ENCODE results near the gene WDR83.
"Not testable (repeated sequence)": the region's sequence is repeated elsewhere in the genome, so short reads cannot be mapped to it uniquely, and the experiment has no call there.

WDR83 gene

GRCh38 chr19:12668346-12668745 is 1.7 kb downstream of the WDR83 start:
- Histone ChIP-seq H3K4me1 (ENCODE audit: insufficient read depth, low read length) (no peaks in the 10 kb centered on the region), H3K9ac (ENCODE audit: low read depth, low read length) (peak overlapping the region; percentile 81), H3K36me3 (ENCODE audit: insufficient read depth, low read length) (no peaks in the 10 kb centered on the region; the same call in 1 of the 2 replicates), H3K9me3 (ENCODE audit: control insufficient read depth, insufficient read depth, low read length) (no peaks in the 10 kb centered on the region)

DNA sequence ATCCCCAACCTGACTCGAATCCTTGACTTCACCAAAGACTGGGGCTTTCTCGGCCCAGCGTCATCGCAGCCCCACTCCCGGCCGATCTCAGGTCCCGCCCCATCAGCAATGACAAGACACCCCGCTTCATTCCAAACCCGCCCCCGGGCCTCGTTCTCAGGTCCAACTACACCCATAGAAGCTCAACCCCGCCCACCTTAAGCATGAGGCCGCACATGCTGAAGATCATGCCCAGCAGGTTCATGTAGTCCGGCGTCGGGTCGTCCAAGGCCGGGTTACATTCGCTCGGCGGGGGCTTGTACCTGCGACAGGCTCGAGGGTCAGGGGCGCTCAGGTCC is 2.3 kb downstream of the WDR83 start:
- Histone ChIP-seq H3K36me3 (ENCODE audit: insufficient read depth, low read length) (no peaks in the 10 kb centered on the region), H3K4me1 (ENCODE audit: insufficient read depth, low read length) (no peaks in the 10 kb centered on the region), H3K9me3 (ENCODE audit: control insufficient read depth, insufficient read depth, low read length) (no peaks in the 10 kb centered on the region), H3K9ac (ENCODE audit: low read depth, low read length) (peak overlapping the region; percentile 81)

DNA sequence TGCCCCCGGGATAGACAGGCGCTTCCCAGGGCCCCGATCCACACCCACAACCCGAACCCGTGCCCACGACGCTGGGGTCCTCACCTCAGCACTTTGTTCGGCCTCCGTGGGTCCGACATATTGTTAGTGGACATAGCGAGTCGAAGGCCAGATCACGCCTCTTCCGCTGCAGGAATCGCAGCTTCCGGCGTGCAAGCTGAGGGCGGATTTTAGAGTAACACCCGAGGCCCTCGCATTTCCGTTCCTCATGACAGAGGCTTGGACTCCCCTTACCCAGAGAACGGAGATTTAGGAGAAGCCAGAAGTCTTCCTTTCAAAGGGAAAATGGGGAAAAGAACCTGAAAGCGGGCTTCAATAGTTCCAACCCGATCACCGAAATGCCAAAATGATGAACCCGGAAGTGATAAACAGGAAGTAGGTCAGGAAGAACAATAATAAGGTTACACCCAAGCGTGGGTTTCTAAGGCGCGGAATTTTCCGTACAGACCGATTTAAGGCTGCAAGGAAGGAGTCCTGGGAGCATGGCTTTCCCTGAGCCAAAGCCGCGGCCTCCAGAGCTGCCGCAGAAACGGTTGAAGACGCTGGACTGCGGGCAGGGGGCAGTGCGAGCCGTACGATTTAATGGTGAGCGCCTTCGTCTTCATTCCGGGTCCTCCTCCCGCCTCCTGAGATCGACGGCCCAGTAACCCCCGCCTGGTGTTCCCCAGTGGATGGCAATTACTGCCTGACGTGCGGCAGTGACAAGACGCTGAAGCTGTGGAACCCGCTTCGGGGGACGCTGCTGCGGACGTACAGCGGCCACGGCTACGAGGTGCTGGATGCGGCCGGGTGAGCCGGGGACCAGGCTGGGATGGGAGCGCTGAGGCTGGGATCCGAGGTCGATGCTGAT is 2.9 kb downstream of the WDR83 start:
- H3K4me1 ChIP-seq (ENCODE audit: insufficient read depth, low read length) = no peaks in the 10 kb centered on the region
- no peaks in the 10 kb centered on the region for H3K36me3 ChIP-seq (ENCODE audit: insufficient read depth, low read length)
- no peaks in the 10 kb centered on the region for H3K9me3 ChIP-seq (ENCODE audit: control insufficient read depth, insufficient read depth, low read length)
- peak overlapping the region; percentile 81 for H3K9ac ChIP-seq (ENCODE audit: low read depth, low read length)

DNA sequence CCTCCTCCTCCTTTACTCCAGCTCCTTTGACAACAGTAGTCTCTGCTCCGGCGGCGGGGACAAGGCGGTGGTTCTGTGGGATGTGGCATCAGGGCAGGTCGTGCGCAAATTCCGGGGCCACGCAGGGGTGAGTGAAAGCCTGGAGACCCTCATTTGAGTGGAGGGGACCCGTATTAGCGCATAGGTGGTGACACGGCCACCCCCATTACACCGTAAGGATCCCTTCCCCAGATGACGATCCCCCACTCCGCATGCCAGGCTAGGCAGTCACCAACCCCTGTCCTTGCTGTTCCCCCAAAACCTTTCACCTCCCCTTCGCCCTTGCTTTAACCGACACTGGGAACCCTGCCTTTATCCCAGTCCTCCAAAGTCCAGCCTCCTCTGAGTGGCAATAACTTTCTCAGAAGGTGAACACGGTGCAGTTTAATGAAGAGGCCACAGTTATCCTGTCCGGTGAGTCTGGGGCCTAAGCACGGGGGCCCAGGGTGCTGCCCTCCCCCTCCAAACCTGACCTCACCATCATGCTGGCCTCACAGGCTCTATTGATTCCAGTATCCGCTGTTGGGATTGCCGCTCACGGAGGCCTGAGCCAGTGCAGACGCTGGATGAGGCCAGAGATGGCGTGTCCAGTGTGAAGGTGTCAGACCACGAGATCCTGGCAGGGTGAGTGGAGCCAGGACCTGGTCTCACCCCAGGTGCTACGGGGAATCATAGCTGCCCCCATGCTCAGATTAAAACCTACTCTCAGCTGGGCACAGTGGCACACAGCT is 3.7 kb downstream of the WDR83 start:
- H3K36me3 ChIP-seq (ENCODE audit: insufficient read depth, low read length) = no peaks in the 10 kb centered on the region

DNA sequence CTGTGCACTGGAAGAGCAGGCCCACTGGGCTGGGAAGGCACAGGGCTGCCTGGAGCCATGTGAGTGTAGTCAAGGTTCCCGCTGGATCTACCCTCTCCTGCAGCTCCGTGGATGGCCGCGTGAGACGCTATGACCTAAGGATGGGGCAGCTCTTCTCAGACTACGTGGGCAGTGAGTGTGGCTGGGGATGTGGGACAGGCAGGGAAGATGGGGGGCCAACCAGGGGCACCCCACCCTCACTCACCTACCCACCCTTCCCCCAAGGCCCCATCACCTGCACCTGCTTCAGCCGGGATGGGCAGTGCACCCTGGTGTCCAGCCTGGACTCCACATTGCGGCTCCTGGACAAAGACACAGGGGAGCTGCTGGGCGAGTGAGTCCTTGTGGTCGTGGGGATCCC is 6.1 kb downstream of the WDR83 start:
- Histone ChIP-seq H3K4me1 (ENCODE audit: insufficient read depth, low read length) (no peaks in the 10 kb centered on the region), H3K36me3 (ENCODE audit: insufficient read depth, low read length) (no peaks in the 10 kb centered on the region), H3K9me3 (ENCODE audit: control insufficient read depth, insufficient read depth, low read length) (no peaks in the 10 kb centered on the region), H3K9ac (ENCODE audit: low read depth, low read length) (no peak overlapping the region)

More for the DNA sequence above, 3.7 kb downstream of the WDR83 start:
- Histone ChIP-seq H3K4me1 (ENCODE audit: insufficient read depth, low read length) (no peaks in the 10 kb centered on the region), H3K9me3 (ENCODE audit: control insufficient read depth, insufficient read depth, low read length) (no peaks in the 10 kb centered on the region), H3K9ac (ENCODE audit: low read depth, low read length) (peak overlapping the region; percentile 81)

DNA sequence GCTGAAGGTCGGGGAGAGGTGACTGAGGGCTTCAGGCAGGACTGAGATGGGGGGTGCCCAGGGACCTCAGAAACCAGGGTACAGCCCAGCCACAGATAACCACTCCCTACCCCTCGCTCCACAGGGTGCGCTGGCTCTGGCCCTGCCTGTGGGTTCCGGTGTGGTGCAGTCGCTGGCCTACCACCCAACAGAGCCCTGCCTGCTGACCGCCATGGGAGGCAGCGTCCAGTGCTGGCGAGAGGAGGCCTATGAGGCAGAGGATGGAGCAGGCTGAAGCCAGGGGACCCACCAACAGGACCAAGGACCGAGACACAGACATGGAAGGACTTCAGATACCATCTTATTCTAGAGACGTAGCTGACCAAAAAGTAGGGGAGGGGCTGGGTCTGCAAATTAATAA is 8.8 kb downstream of the WDR83 start:
- no peak overlapping the region for H3K9ac ChIP-seq (ENCODE audit: low read depth, low read length)
- H3K4me1 ChIP-seq (ENCODE audit: insufficient read depth, low read length) = no peaks in the 10 kb centered on the region
- no peaks in the 10 kb centered on the region for H3K9me3 ChIP-seq (ENCODE audit: control insufficient read depth, insufficient read depth, low read length)
- H3K36me3 ChIP-seq (ENCODE audit: insufficient read depth, low read length) = peaks cover 8% of the 10 kb centered on the region; the same call in 1 of the 2 replicates

DNA sequence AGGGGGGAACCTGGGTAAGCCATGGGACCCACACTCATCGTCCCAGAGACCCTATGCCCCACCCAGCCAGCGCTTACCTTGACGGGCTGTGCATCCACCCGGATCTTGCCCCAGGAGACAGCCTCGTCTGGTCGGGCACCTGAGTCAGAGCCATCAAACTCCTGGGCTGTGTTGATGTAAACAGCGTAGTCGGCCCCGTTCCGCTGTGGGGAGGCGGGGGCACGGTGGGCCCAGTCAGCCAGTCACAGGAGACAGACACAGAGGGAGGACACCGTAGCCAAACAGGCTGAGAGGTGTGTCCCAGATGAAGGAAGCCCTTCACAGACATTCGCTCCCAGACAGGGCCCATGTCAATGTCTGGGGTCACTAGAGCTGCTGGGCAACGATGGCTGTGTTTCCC is 9.3 kb downstream of the WDR83 start:
- Histone ChIP-seq H3K9me3 (ENCODE audit: control insufficient read depth, insufficient read depth, low read length) (no peaks in the 10 kb centered on the region), H3K36me3 (ENCODE audit: insufficient read depth, low read length) (peaks cover 8% of the 10 kb centered on the region; the same call in 1 of the 2 replicates), H3K4me1 (ENCODE audit: insufficient read depth, low read length) (no peaks in the 10 kb centered on the region), H3K9ac (ENCODE audit: low read depth, low read length) (no peak overlapping the region)

DNA sequence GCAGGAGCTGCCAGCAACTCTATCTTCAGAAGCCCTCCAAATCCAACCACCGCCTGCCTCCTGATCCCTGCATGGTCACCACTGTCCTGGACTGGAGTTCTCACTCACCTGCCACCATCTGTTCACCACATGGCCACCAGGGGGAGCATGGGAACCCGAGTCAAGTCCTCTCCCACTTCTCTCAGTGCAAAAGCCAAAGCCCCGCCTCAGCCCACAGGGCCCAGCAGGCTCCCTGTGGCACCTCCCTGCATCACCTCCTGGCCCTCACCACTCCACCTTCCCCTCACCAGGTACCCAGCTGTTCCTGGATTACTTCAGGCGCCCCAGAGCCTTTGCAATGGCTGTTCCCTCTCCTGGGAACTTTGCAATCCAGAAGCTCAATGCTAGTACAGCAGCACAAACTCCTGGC is 9.8 kb downstream of the WDR83 start:
- peaks cover 8% of the 10 kb centered on the region; the same call in 1 of the 2 replicates for H3K36me3 ChIP-seq (ENCODE audit: insufficient read depth, low read length)
- no peaks in the 10 kb centered on the region for H3K9me3 ChIP-seq (ENCODE audit: control insufficient read depth, insufficient read depth, low read length)
- H3K4me1 ChIP-seq (ENCODE audit: insufficient read depth, low read length) = no peaks in the 10 kb centered on the region
- H3K9ac ChIP-seq (ENCODE audit: low read depth, low read length) = no peak overlapping the region

DNA sequence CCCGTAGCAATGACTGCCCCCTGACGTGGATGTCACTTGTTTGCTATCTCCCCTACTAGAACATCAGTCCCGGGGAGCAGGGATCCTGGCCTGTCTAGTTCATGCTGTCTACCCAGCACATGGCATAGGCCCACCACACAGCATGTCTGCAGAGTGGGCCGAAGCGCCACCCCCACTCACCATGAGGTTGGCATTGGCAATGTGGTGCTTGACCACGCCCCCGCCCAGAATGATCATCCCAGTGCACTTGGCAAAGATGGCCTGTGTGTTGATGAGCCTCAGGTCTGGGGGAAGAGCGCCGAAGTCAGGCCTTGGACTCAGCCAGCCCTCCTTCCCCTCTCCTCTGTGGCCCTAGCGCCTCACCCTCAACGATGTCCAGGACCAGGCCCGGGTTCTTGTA is 10.3 kb downstream of the WDR83 start:
- Histone ChIP-seq H3K9ac (ENCODE audit: low read depth, low read length) (no peak overlapping the region), H3K36me3 (ENCODE audit: insufficient read depth, low read length) (peaks cover 8% of the 10 kb centered on the region; the same call in 1 of the 2 replicates), H3K9me3 (ENCODE audit: control insufficient read depth, insufficient read depth, low read length) (no peaks in the 10 kb centered on the region), H3K4me1 (ENCODE audit: insufficient read depth, low read length) (no peaks in the 10 kb centered on the region)

DNA sequence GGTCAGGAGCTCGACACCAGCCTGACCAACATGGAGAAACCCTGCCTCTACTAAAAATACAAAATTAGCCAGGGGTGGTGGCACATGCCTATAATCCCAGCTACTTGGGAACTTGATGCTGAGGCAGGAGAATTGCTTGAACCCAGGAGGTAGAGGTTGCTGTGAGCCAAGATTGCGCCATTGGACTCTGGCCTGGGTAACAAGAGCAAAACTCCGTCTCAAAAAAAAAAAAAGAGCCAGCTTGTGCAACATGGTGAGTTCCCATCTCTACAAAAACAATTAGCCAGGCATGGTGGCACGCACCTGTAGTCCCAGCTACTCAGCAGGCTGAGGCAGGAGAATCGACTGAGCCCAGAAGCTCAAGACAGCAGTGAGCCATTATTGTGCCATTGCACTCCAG is 11.4 kb downstream of the WDR83 start:
- not testable (repeated sequence) for H3K36me3 ChIP-seq (ENCODE audit: insufficient read depth, low read length); H3K9ac ChIP-seq (ENCODE audit: low read depth, low read length); H3K4me1 ChIP-seq (ENCODE audit: insufficient read depth, low read length); H3K9me3 ChIP-seq (ENCODE audit: control insufficient read depth, insufficient read depth, low read length)

DNA sequence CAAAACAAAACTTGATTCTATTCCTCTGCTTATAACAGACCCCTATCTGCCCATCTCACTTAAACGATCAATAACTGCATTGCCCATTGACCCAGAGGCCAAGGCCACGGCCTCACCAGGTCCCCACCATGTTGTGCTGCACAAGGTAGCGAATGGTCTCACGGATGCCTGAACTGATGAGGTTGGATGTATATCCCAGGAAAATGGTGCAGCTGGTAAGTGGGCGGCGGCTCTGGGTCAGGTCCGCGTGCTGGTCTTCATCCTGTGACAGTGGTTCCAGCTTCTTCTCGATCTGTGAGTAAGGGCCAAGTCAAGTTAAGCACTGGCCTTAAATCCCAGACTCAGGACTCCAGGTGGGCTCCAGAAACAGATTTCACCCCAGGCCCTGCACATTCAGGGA is 13.4 kb downstream of the WDR83 start:
- H3K36me3 ChIP-seq (ENCODE audit: insufficient read depth, low read length) = peaks cover 8% of the 10 kb centered on the region; the same call in 1 of the 2 replicates
- no peak overlapping the region for H3K9ac ChIP-seq (ENCODE audit: low read depth, low read length)
- H3K4me1 ChIP-seq (ENCODE audit: insufficient read depth, low read length) = no peaks in the 10 kb centered on the region
- H3K9me3 ChIP-seq (ENCODE audit: control insufficient read depth, insufficient read depth, low read length) = no peaks in the 10 kb centered on the region

DNA sequence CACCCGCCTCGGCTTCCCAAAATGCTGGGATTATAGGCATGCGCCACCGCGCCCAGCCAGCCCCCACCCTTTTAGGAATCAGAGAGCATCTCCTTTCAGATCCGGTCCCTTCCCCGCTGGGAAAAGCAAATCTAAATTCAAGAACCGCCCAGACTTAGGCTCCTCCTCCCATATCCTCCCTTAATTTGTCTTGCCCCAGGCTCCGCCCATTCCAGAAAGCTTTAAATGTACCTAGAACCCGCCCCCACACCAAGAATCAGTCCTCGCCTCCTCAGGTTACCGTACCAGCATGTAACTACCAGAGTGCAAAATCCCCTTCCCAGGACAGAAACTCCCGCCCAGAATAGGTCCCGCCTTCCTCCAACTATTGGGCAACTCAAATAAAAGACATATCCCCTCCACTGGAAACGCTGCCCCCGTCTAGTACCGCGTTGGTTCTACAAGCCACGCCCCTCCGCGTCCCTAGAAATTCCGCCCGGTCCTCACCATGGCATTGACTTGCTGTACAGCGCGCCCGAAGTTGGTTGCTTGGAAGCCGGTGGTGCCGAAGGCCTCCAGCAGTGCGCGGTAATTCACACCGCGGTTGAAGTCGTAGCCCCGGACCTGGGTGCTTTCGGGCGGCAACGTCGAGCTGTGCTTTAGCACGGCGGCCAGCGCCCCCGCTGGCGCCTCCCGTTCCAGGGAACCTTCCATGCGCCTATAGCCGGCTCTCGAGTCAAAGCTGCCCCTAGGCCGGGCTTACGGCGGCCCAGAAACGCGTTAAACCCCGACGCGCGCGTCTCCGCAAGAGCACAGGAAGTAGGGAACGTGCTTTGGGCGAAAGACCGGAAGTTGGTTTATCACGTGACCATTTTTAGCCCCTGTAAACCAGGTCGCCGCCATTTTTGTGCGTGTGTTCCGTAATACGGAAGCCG is 14.7 kb downstream of the WDR83 start, which contains the start of gene DHPS:
TSS of gene DHPS (minus strand) at position 807 of the 914 bp plus-strand sequence. CDS start at position 693, 114 bp downstream.
- Histone ChIP-seq H3K9ac (ENCODE audit: low read depth, low read length) (peak within 1 kb of the TSS; percentile 89), H3K4me1 (ENCODE audit: insufficient read depth, low read length) (no peaks in the 10 kb centered on the region), H3K9me3 (ENCODE audit: control insufficient read depth, insufficient read depth, low read length) (no peaks in the 10 kb centered on the region), H3K36me3 (ENCODE audit: insufficient read depth, low read length) (peaks cover 8% of the 10 kb centered on the region; the same call in 1 of the 2 replicates)

DNA sequence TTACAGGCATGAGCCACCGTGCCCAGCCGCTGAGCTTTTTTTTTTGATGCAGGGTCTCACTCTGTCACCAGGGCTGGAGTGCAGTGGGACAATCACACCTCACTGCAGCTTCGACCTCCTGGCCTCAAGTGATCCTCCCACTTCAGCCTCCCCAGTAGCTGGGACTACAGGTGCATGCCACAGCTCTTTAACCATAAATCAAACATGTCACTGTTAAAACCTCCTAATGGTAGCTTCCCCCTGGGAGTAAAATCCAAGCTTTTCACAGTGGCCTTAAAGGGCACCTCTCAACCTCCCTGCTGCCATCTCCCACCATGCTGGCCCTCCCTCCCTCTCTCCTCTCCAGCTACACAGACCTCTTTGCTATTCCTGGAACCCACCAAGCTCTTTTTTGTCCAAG is 19.2 kb downstream of the WDR83 start:
- Histone ChIP-seq H3K36me3 (ENCODE audit: insufficient read depth, low read length) (no peaks in the 10 kb centered on the region), H3K9me3 (ENCODE audit: control insufficient read depth, insufficient read depth, low read length) (no peaks in the 10 kb centered on the region), H3K4me1 (ENCODE audit: insufficient read depth, low read length) (no peaks in the 10 kb centered on the region), H3K9ac (ENCODE audit: low read depth, low read length) (no peak overlapping the region)
